ENCODE data around the gene ARID1B. TPM values are rescaled to one million over a fixed set of nuclear protein-coding genes. Genes with fewer than 3 reads are reported as not detected.

ARID1B gene
- total RNA-seq, 1 donor from 2014 or later, result 101 TPM

DNA sequence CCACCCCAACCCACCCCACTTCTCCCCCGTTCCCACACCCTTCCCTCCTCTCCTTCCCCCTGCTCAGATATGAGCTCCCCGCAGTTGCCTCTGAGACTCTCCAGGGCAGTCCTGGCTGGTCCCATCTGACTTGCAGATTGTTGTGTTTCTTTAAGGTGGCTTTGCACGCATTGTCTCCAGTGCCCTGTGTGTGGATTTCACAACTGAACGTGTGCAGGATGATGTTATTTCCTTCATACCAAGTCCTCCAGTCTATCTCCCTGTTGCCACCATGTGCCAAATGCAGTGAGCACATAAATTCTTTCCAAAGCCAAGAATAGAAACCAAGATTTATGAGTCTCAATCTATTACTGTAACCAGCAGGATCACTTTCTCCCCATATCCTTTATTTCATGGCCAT lies 467.0 kb downstream of the ARID1B start:
- peaks cover 2% of the 10 kb centered on the region for H3K9me3 Mint-ChIP-seq
- H3K27ac Mint-ChIP-seq (ENCODE audit: unreplicated experiment), result no peak overlapping the region
- no peaks in the 10 kb centered on the region for H3K36me3 Mint-ChIP-seq (ENCODE audit: low read depth)
- no peak overlapping the region for H3K4me3 Mint-ChIP-seq
- TF ChIP-seq, protein P1, sequence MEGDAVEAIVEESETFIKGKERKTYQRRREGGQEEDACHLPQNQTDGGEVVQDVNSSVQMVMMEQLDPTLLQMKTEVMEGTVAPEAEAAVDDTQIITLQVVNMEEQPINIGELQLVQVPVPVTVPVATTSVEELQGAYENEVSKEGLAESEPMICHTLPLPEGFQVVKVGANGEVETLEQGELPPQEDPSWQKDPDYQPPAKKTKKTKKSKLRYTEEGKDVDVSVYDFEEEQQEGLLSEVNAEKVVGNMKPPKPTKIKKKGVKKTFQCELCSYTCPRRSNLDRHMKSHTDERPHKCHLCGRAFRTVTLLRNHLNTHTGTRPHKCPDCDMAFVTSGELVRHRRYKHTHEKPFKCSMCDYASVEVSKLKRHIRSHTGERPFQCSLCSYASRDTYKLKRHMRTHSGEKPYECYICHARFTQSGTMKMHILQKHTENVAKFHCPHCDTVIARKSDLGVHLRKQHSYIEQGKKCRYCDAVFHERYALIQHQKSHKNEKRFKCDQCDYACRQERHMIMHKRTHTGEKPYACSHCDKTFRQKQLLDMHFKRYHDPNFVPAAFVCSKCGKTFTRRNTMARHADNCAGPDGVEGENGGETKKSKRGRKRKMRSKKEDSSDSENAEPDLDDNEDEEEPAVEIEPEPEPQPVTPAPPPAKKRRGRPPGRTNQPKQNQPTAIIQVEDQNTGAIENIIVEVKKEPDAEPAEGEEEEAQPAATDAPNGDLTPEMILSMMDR (conservative IDR thresholded peaks at IDR 0.05), result no peak
- H3K27me3 Mint-ChIP-seq (ENCODE audit: low read depth), result peaks cover 15% of the 10 kb centered on the region
- H3K4me1 Mint-ChIP-seq, result peaks cover 6% of the 10 kb centered on the region
- DNase-seq (ENCODE audit: low read depth, low spot score), result no peak

DNA sequence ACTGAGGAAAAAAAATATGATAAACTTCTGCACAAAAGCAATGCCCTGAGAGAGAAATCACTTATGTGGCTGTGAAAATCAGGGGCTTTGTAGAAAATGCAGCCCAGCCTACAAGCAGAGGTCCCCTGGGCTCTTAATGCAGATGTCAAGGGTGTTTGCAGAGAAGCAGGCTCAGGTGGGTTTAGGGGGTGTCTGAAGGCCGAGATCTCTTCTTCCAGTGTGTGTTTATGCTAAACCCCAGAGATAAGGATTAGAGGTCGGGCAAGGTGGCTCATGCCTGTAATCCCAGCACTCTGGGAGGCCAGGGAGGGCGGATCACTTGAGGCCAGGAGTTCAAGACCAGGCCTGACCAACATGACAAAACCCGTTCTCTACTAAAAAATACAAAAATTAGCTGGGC lies 467.6 kb downstream of the ARID1B start:
- Mint-ChIP-seq H3K27ac (ENCODE audit: unreplicated experiment) (no peak overlapping the region), H3K36me3 (ENCODE audit: low read depth) (no peaks in the 10 kb centered on the region), H3K4me3 (no peak overlapping the region), H3K4me1 (peaks cover 4% of the 10 kb centered on the region), H3K27me3 (ENCODE audit: low read depth) (peaks cover 9% of the 10 kb centered on the region), H3K9me3 (peaks cover 2% of the 10 kb centered on the region)
- no peak for DNase-seq (ENCODE audit: low read depth, low spot score)
- TF ChIP-seq, protein P1 (conservative IDR thresholded peaks at IDR 0.05), result no peak

DNA sequence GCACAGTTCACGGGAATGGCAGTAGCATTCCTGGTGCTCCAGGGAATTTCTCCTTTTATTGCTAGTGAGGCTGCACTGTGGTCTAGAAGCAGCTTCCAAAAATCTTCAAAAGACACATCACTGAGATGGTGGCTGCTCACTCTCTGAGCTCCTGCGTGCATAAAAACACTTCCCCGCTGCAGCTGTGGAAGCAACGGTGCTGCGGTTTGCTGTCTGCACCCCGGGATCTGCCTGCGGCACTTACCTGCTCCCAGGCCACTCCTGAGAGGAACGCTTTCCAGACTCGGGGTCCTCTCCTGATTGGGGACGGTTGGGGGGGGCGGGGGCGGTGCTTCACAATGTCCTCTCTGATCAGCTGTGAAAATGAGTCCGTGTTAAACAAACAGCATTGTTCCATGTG lies 468.3 kb downstream of the ARID1B start:
- no peak for DNase-seq (ENCODE audit: low read depth, low spot score)
- no peaks in the 10 kb centered on the region for H3K4me1 Mint-ChIP-seq
- no peaks in the 10 kb centered on the region for H3K36me3 Mint-ChIP-seq (ENCODE audit: low read depth)
- H3K9me3 Mint-ChIP-seq, result peaks cover 2% of the 10 kb centered on the region
- no peak overlapping the region for H3K4me3 Mint-ChIP-seq
- TF ChIP-seq, protein P1 (conservative IDR thresholded peaks at IDR 0.05), result no peak
- H3K27ac Mint-ChIP-seq (ENCODE audit: unreplicated experiment), result no peak overlapping the region
- H3K27me3 Mint-ChIP-seq (ENCODE audit: low read depth), result peaks cover 5% of the 10 kb centered on the region

DNA sequence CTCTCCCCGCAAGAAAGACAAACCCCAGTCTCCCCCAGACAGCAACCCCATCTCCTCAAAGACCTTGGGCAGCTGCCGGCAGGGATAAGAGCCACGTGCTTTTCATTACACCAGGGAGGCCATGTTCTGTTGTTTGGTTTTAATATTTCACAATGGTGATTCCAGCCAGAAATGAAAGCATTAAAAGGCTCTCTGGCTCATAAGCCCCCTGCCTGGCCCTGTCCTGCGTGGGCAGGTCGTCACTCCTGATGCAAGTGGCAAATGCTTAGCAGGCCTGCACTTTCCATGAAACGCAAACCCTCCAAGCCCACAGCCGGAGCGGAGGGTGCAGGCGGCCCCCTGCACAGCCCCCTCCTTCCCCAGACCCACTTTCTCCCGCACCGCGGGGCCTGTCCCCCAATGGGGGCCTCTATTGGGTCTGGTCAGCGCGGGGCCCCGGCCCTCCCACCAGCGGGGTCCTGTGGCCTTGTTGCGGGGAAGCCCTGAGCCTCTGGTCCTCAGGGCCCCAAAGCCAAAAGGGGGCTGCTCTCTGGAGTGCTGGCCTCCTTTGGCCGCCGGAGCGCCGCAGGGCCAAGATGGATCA lies 469.0 kb downstream of the ARID1B start:
- no peaks in the 10 kb centered on the region for H3K4me1 Mint-ChIP-seq
- peaks cover 2% of the 10 kb centered on the region for H3K9me3 Mint-ChIP-seq
- no peaks in the 10 kb centered on the region for H3K36me3 Mint-ChIP-seq (ENCODE audit: low read depth)
- no peak for DNase-seq (ENCODE audit: low read depth, low spot score)
- peaks cover 5% of the 10 kb centered on the region for H3K27me3 Mint-ChIP-seq (ENCODE audit: low read depth)
- TF ChIP-seq, protein P1 (conservative IDR thresholded peaks at IDR 0.05), result no peak
- peak overlapping the region; percentile 70 for H3K27ac Mint-ChIP-seq (ENCODE audit: unreplicated experiment)
- no peak overlapping the region for H3K4me3 Mint-ChIP-seq

DNA sequence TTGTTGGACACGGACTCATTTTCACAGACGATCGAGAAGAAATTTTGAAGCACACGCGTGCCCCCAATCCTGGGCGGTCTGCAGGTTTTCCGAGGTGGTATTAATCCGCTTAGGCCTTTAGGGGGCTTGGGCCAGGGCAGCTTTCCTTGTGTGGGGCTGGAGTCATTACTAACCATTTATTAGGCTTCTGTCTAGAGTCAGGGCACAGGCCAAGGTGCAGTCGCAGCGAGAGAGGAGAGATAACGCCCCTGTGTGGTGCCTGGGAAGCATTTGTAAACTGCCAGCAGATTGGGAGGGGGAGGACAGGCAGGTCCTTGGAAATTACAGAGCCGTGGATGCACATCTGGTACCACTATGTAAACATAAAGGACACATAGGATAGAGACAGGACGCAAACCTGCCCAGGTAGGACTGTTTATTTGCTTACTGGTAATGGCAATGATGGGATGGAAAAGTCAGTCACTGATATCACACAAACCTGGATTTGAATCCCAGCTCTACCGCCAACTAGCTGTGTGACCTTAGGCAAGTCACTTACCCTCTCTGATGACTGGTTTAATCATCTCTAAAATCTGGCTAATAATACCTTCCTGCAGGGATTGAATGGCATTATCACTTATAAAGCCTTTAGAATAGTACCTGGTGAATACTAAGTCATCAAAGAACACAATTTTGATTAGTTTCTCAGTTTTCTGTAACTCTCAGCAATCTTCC lies 469.8 kb downstream of the ARID1B start:
- H3K9me3 Mint-ChIP-seq, result peaks cover 2% of the 10 kb centered on the region
- no peaks in the 10 kb centered on the region for H3K4me1 Mint-ChIP-seq
- no peak overlapping the region for H3K4me3 Mint-ChIP-seq
- H3K27ac Mint-ChIP-seq (ENCODE audit: unreplicated experiment), result no peak overlapping the region
- no peak for DNase-seq (ENCODE audit: low read depth, low spot score)
- no peaks in the 10 kb centered on the region for H3K36me3 Mint-ChIP-seq (ENCODE audit: low read depth)
- TF ChIP-seq, protein P1 (conservative IDR thresholded peaks at IDR 0.05), result no peak
- peaks cover 5% of the 10 kb centered on the region for H3K27me3 Mint-ChIP-seq (ENCODE audit: low read depth)

Measured in neural crest cell (in vitro differentiated cells).